ENCODE data around the gene EXD3. TPM values are rescaled to one million over a fixed set of nuclear protein-coding genes. Genes with fewer than 3 reads are reported as not detected.

Gene EXD3
- total and polyA plus RNA-seq, 9 of the 15 experiments (the other 6 are each of a cell fraction or from before 2014, with no cell fraction given): 0.29 to 12.5 (median 3.9) TPM

DNA sequence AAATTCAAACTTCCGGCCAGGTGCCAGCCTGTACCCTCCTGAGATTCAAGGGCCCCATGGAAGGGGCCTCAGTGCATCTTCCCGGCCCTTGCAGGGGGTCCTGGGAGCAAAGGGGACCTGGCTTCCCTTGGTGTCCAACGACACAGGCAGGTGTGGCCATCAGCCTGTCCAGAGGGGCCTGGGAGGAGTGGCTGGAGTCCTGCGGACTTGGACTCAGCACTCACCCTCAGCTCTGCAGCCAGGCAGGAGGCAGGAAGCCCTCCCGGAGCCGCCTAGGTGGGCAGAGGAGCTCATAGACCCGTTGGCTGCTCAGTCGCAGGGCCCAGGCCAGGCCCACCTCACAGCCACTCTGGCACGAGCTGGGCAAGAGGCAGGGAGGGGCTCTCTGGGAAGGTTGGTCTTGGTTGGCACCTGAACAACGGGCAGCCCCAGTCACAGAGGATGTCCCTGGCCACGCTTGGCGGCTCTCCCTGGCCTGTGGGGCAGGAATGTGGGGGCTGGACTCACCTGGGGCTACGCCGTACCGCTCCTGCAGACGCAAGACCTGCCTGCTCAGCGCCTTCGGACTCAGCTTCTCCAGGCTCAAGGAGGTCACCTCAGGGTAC, 67.1 kb downstream of the EXD3 start:
- BruUV-seq (replicated peaks): no TSS peak
- in situ Hi-C loops (cut with MboI): no loop called here
- Histone ChIP-seq H3K36me3 (ENCODE audit: control insufficient read depth, insufficient read depth, low read length) (no peaks in the 10 kb centered on the region), H3K27ac (ENCODE audit: extremely low read depth, low read depth, low read length) (no peak overlapping the region), H2AFZ (ENCODE audit: low read depth, low read length) (no peak overlapping the region), H3K79me2 (ENCODE audit: control insufficient read depth, insufficient read depth, low read length) (no peaks in the 10 kb centered on the region), H3K4me2 (ENCODE audit: insufficient read depth, low read length) (no peak overlapping the region), H3K4me3 (no peak overlapping the region), H4K20me1 (replicated peaks; ENCODE audit: control insufficient read depth, insufficient read depth, low read length) (no peaks in the 10 kb centered on the region), H3K9ac (ENCODE audit: insufficient read depth in 1 of 2, low read depth in 2 of 2, low read length in 2 of 2) (no peak overlapping the region), H3K4me1 (replicated peaks in 1 of 2; ENCODE audit: control insufficient read depth in 2 of 2, insufficient read depth in 2 of 2, low read length in 2 of 2) (peaks cover 0 to 34% of the 10 kb centered on the region in 2 experiments; a peak in 2 of 5 replicates), H3K27me3 (ENCODE audit: control insufficient read depth in 2 of 2, insufficient read depth in 2 of 2, low read length in 2 of 2) (peaks cover 0 to 17% of the 10 kb centered on the region in 2 experiments; a peak in 1 of 5 replicates), H3K9me1 (ENCODE audit: control insufficient read depth, insufficient read depth, low read length) (no peaks in the 10 kb centered on the region), H3K9me3 (replicated peaks; ENCODE audit: control insufficient read depth, insufficient read depth, low read depth, low read length) (peaks cover 9% of the 10 kb centered on the region)
- FAIRE-seq: no peak
- no peak for ATAC-seq
- DNase-seq (ENCODE audit: extremely low read depth in 1 of 4, low spot score in 3 of 4): no peak
- ChIA-PET CTCF (ENCODE audit: low intra/inter-chr PET ratio) (no interaction called here), POLR2A (interaction anchor here (1.2 kb wide), 1 partner anchor 24 kb away, joined by 5 read pairs; no protein-coding TSS in a partner anchor)
- intact Hi-C loops (cut with micrococcal nuclease): no loop called here
- TF ChIP-seq ETV6 (IDR thresholded peaks at IDR 0.05; ENCODE audit: borderline replicate concordance in 1 of 2, low read depth in 2 of 2, low read length in 1 of 2): 0 out of 4 replicates have a peak, but pooled peaks of 1 of the 2 experiments have one; percentile 64
- TF ChIP-seq ETV6 (CRISPR knock-in tag; IDR thresholded peaks at IDR 0.05; ENCODE audit: borderline replicate concordance): no peak
- no peak for TF ChIP-seq ZNF212 (CRISPR knock-in tag; IDR thresholded peaks at IDR 0.05)
- 8% methylated on average over 17 of the region's 18 CpGs for WGBS (ENCODE audit: insufficient coverage, low coverage, missing lambda C conversion rate)
